SK-N-SH (cell line): ENCODE data around the gene SOX3. TPM values are rescaled to one million over a fixed set of nuclear protein-coding genes. Genes with fewer than 3 reads are reported as not detected.

ENCODE experiments used
- CTCF ChIA-PET: fragments of 300-600, 350-600 bp; formaldehyde crosslinking; extraction: SDS; loops from one replicate; lab custom pipeline; 2021; lab: Yijun Ruan, JAX
- POLR2A ChIA-PET: fragments of 350-600 bp; sonication (Branson Sonifier 250); formaldehyde crosslinking; extraction: SDS; loops from one replicate; lab custom pipeline; 2020; ENCODE audit warnings: antibody characterized with exemption, inconsistent platforms; lab: Yijun Ruan, JAX
- DNase-seq: peaks from one replicate; pipeline ENCODE4 v3.0.0; 2012
- H2AFZ ChIP-seq: fragments of 200-600 bp; sonication (generic); 2 replicates; pipeline ENCODE4 v1.8.1; 2016; ENCODE audit warnings: antibody characterized with exemption, mild to moderate bottlenecking, low read depth
- H3F3A ChIP-seq: fragments of 200-600 bp; sonication (generic); replicated peaks from 2 replicates; pipeline ENCODE3; 2016; ENCODE audit warnings: antibody characterized with exemption, mild to moderate bottlenecking; ENCODE audit not compliant: insufficient read depth
- H3K27ac ChIP-seq, 2 experiments: fragments of 200-500 bp in 1 of 2; fragments of 200-600 bp in 1 of 2; sonication (Bioruptor generic) in 1 of 2; sonication (generic), shearing (Covaris generic) in 1 of 2; 2 replicates each; pipeline versions ENCODE4 v1.5.1 to v1.6.1; 2014 to 2016; ENCODE audit warnings: low read depth in 2 of 2, inconsistent platforms in 1 of 2, low read length in 1 of 2, mild to moderate bottlenecking in 1 of 2, mixed read lengths in 1 of 2
- H3K27me3 ChIP-seq: fragments of 200-600 bp; sonication (generic), shearing (Covaris generic); 2 replicates; pipeline ENCODE4 v1.6.1; 2016; ENCODE audit warnings: mixed run types; ENCODE audit not compliant: insufficient read depth
- H3K36me3 ChIP-seq, 2 experiments: fragments of 200-500 bp in 1 of 2; fragments of 200-600 bp in 1 of 2; sonication (Bioruptor generic) in 1 of 2; sonication (generic) in 1 of 2; replicated peaks in 1 of 2; 2 replicates each; pipeline versions ENCODE3 to v1.5.1; 2014 to 2016; ENCODE audit warnings: low read length in 1 of 2, mild to moderate bottlenecking in 1 of 2; ENCODE audit not compliant: insufficient read depth in 2 of 2, control insufficient read depth in 1 of 2
- H3K4me1 ChIP-seq, 2 experiments: fragments of 200-500 bp in 1 of 2; fragments of 200-600 bp in 1 of 2; sonication (Bioruptor generic) in 1 of 2; sonication (generic), shearing (Covaris generic) in 1 of 2; 2 replicates each; pipeline versions ENCODE4 v1.5.1 to v1.6.1; 2014 to 2016; ENCODE audit warnings: low read depth in 1 of 2, low read length in 1 of 2, mixed run types in 1 of 2; ENCODE audit not compliant: insufficient read depth in 2 of 2, control insufficient read depth in 1 of 2
- H3K4me2 ChIP-seq: fragments of 200-600 bp; sonication (generic), shearing (Covaris generic); 2 replicates; pipeline ENCODE4 v1.6.1; 2017; ENCODE audit warnings: mixed run types
- H3K4me3 ChIP-seq, 2 experiments: fragments of 200-500 bp in 1 of 2; fragments of 200-600 bp in 1 of 2; sonication (Bioruptor generic) in 1 of 2; sonication (generic), shearing (Covaris generic) in 1 of 2; 2 replicates each; pipeline versions ENCODE4 v1.5.1 to v1.8.1; 2014 to 2016; ENCODE audit warnings: low read depth in 2 of 2, inconsistent platforms in 1 of 2, low read length in 1 of 2, mild to moderate bottlenecking in 1 of 2, mixed read lengths in 1 of 2, moderate library complexity in 1 of 2
- H3K79me2 ChIP-seq: fragments of 200-600 bp; sonication (generic); 2 replicates; pipeline ENCODE4 v1.8.1; 2017; ENCODE audit warnings: mild to moderate bottlenecking; ENCODE audit not compliant: insufficient read depth
- H3K9ac ChIP-seq: fragments of 200-600 bp; sonication (generic); 2 replicates; pipeline ENCODE4 v1.6.1; 2017; ENCODE audit warnings: mixed run types
- H3K9me2 ChIP-seq: fragments of 200-600 bp; sonication (generic); 2 replicates; pipeline ENCODE4 v1.6.1; 2017; ENCODE audit warnings: mixed run types
- H3K9me3 ChIP-seq: fragments of 200-600 bp; sonication (generic); 2 replicates; pipeline ENCODE4 v1.6.1; 2017; ENCODE audit warnings: mixed run types, mild to moderate bottlenecking, moderate library complexity
- H4K20me1 ChIP-seq: fragments of 200-600 bp; sonication (generic); 2 replicates; pipeline ENCODE4 v1.6.1; 2017; ENCODE audit warnings: mild to moderate bottlenecking, mixed run types; ENCODE audit not compliant: insufficient read depth
- CTCF ChIP-seq: fragments of 200-600 bp; sonication (generic); IDR thresholded peaks from 2 replicates; pipeline ENCODE4 v1.6.1; 2017; ENCODE audit warnings: antibody characterized with exemption, mild to moderate bottlenecking, moderate library complexity
- EP300 ChIP-seq, 2 experiments: IDR thresholded peaks; 2 replicates each; pipeline versions ENCODE4 v1.4.0 to v1.6.1; 2012; ENCODE audit warnings: borderline replicate concordance in 1 of 2, low read depth in 1 of 2, low read length in 1 of 2
- EZH2phosphoT487 ChIP-seq: fragments of 200-600 bp; sonication (generic); IDR thresholded peaks from 2 replicates; pipeline ENCODE4 v1.6.1; 2017; ENCODE audit warnings: low read depth, mixed run types, mild to moderate bottlenecking, antibody characterized with exemption, moderate library complexity, borderline replicate concordance
- FOSL2 ChIP-seq: IDR thresholded peaks from 2 replicates; pipeline ENCODE4 v1.4.0; 2012; ENCODE audit warnings: low read depth, mild to moderate bottlenecking, moderate library complexity, borderline replicate concordance
- GABPA ChIP-seq: IDR thresholded peaks from 2 replicates; pipeline ENCODE4 v1.4.0; 2012; ENCODE audit warnings: low read depth, mild to moderate bottlenecking
- GATA2 ChIP-seq: sonication (generic); formaldehyde crosslinking; IDR thresholded peaks from 2 replicates; pipeline ENCODE4 v1.5.0; 2020; ENCODE audit warnings: mild to moderate bottlenecking, missing genetic modification reagents
- IRF3 ChIP-seq: fragments of 150-350 bp; IDR thresholded peaks from 2 replicates; pipeline ENCODE4 v1.6.1; 2016; ENCODE audit warnings: mild to moderate bottlenecking, low read depth, low read length
- MAX ChIP-seq: IDR thresholded peaks from 2 replicates; pipeline ENCODE4 v1.4.0; 2012; ENCODE audit warnings: low read depth
- POLR2AphosphoS5 ChIP-seq: IDR thresholded peaks from 2 replicates; pipeline ENCODE4 v1.6.1; 2012; ENCODE audit warnings: low read depth, low read length
- REST ChIP-seq: IDR thresholded peaks from 2 replicates; pipeline ENCODE4 v1.6.1; 2012; ENCODE audit warnings: mild to moderate bottlenecking, low read depth, low read length, moderate library complexity
- SIN3A ChIP-seq: IDR thresholded peaks from 2 replicates; pipeline ENCODE4 v1.6.1; 2012; ENCODE audit warnings: low read depth, mild to moderate bottlenecking, low read length, moderate library complexity, borderline replicate concordance
- TEAD4 ChIP-seq: IDR thresholded peaks from 2 replicates; pipeline ENCODE4 v1.4.0; 2012; ENCODE audit warnings: mild to moderate bottlenecking, borderline replicate concordance; ENCODE audit not compliant: insufficient read depth
- USF1 ChIP-seq: IDR thresholded peaks from 2 replicates; pipeline ENCODE4 v1.4.0; 2012; ENCODE audit warnings: low read depth, borderline replicate concordance
- YY1 ChIP-seq: IDR thresholded peaks from 2 replicates; pipeline ENCODE4 v1.4.0; 2012; ENCODE audit warnings: low read depth, mild to moderate bottlenecking
- ZBTB33 ChIP-seq: IDR thresholded peaks from 2 replicates; pipeline ENCODE4 v1.4.0; 2012; ENCODE audit warnings: low read depth, borderline replicate concordance
- WGBS: methylation state at CpG from one replicate; pipeline ENCODE4 v1.1.6; 2017; ENCODE audit warnings: low lambda C conversion rate; 5-methylcytosine and 5-hydroxymethylcytosine counted together
- polyA plus RNA-seq, 3 experiments: library from polyadenylated mRNA; depleted of rRNA; stranded (reverse); fragments of >200 nt; gene quantifications; 2 replicates each; pipeline ENCODE4 v1.2.3, GENCODE V29; 2012

The SOX3 gene
- polyA plus RNA-seq, 1 of the 3 experiments (the other 2 are of a cell fraction): not detected

GRCh38 chrX:140509468-140510305 is 4.8 kb upstream of the SOX3 start:
- Histone ChIP-seq H4K20me1 (no peaks in the 10 kb centered on the region), H3K79me2 (no peaks in the 10 kb centered on the region), H3K36me3 (no peaks in the 10 kb centered on the region), H2AFZ (no peak overlapping the region), H3K4me3 (no peak overlapping the region), H3K9me2 (no peaks in the 10 kb centered on the region), H3K4me1 (no peaks in the 10 kb centered on the region), H3F3A (no peaks in the 10 kb centered on the region), H3K9ac (no peak overlapping the region), H3K27me3 (peaks cover 72% of the 10 kb centered on the region), H3K27ac (no peak overlapping the region), H3K4me2 (no peak overlapping the region), H3K9me3 (no peaks in the 10 kb centered on the region)
- POLR2A ChIA-PET: no interaction called here
- DNase-seq: peak; percentile 19
- 16% methylated on average over 30 of the region's 30 CpGs for WGBS
- TF ChIP-seq REST (no peak), POLR2AphosphoS5 (no peak), USF1 (no peak), YY1 (no peak), GATA2 (CRISPR knock-in tag) (no peak)
- CTCF ChIA-PET: interaction anchor here (0.8 kb wide), 1 partner anchor 16 kb away, joined by 3 read pairs; no protein-coding TSS in a partner anchor

- DNase-seq: peak; percentile 12
- 22% methylated on average over 16 of the region's 16 CpGs for WGBS
- Histone ChIP-seq H3K79me2 (no peaks in the 10 kb centered on the region), H3F3A (no peaks in the 10 kb centered on the region), H3K4me1 (no peaks in the 10 kb centered on the region; a peak in 1 of 4 replicates), H3K4me3 (no peak overlapping the region), H3K27ac (no peak overlapping the region), H3K9me2 (no peaks in the 10 kb centered on the region), H3K4me2 (no peak overlapping the region), H3K27me3 (peaks cover 76% of the 10 kb centered on the region), H3K9me3 (no peaks in the 10 kb centered on the region), H3K36me3 (no peaks in the 10 kb centered on the region), H2AFZ (no peak overlapping the region), H4K20me1 (no peaks in the 10 kb centered on the region), H3K9ac (no peak overlapping the region)
- CTCF ChIA-PET: no interaction called here
- POLR2A ChIA-PET: no interaction called here
- TF ChIP-seq SIN3A: no peak
- no peak for TF ChIP-seq FOSL2
- TF ChIP-seq MAX: no peak
- no peak for TF ChIP-seq EZH2phosphoT487
- TF ChIP-seq IRF3: no peak
- TF ChIP-seq GABPA: no peak
- TF ChIP-seq CTCF: no peak
- no peak for TF ChIP-seq EP300 (IDR thresholded peaks at IDR 0.05; ENCODE audit: borderline replicate concordance in 1 of 2, low read depth in 1 of 2, low read length in 1 of 2)
- TF ChIP-seq ZBTB33: no peak
- TF ChIP-seq TEAD4: no peak
These were observed 4.1 kb upstream of the SOX3 start for GRCh38 chrX:140508958-140509357.
